Measurements from ENCODE around the gene SPG11.

The SPG11 gene

GRCh38 chr15:44663410-44664308 lies at the start of gene SPG11:
Gene SPG11 (minus strand): TSS chr15:44663662. CDS start chr15:44663647, 15 bp downstream.
- Histone ChIP-seq H3K9me3 (ENCODE audit: control insufficient read depth, insufficient read depth, low read length) (no peaks in the 10 kb centered on the region), H3K9me2 (replicated peaks; ENCODE audit: control insufficient read depth, low read length) (no peaks in the 10 kb centered on the region), H3K4me1 (ENCODE audit: control insufficient read depth, low read length) (peaks cover 33% of the 10 kb centered on the region), H4K20me1 (ENCODE audit: control insufficient read depth, insufficient read depth, low read depth, low read length) (no peaks in the 10 kb centered on the region), H3K27ac (ENCODE audit: low read depth, low read length) (peak within 1 kb of the TSS; percentile 90), H3K4me3 (ENCODE audit: low read length) (peak within 1 kb of the TSS; percentile 99), H3K36me3 (ENCODE audit: control insufficient read depth, low read length) (peaks cover 24% of the 10 kb centered on the region), H3K79me2 (ENCODE audit: control insufficient read depth, low read length) (peaks cover 29% of the 10 kb centered on the region), H3K27me3 (ENCODE audit: control insufficient read depth, low read length) (no peaks in the 10 kb centered on the region), H3K4me2 (ENCODE audit: low read length) (peak within 1 kb of the TSS; percentile 98), H3F3A (ENCODE audit: control insufficient read depth, insufficient read depth) (peaks cover 9% of the 10 kb centered on the region)
- TF ChIP-seq EZH2phosphoT487 (IDR thresholded peaks at IDR 0.05; ENCODE audit: borderline replicate concordance, low read length) (no peak), CTCF (IDR thresholded peaks at IDR 0.05; ENCODE audit: low read depth, low read length, poor library complexity, severe bottlenecking) (peak; percentile 86)

GRCh38 chr15:44712346-44713005 lies 49.0 kb upstream of the SPG11 start:
- H4K20me1 ChIP-seq (ENCODE audit: control insufficient read depth, insufficient read depth, low read depth, low read length), result peaks cover 34% of the 10 kb centered on the region; the same call in 1 of the 2 replicates
- H3F3A ChIP-seq (ENCODE audit: control insufficient read depth, insufficient read depth), result peaks cover 37% of the 10 kb centered on the region
- no peaks in the 10 kb centered on the region for H3K27me3 ChIP-seq (ENCODE audit: control insufficient read depth, low read length)
- no peaks in the 10 kb centered on the region for H3K9me3 ChIP-seq (ENCODE audit: control insufficient read depth, insufficient read depth, low read length)
- H3K36me3 ChIP-seq (ENCODE audit: control insufficient read depth, low read length), result peaks cover 61% of the 10 kb centered on the region
- peak overlapping the region; percentile 80 for H3K27ac ChIP-seq (ENCODE audit: low read depth, low read length)
- TF ChIP-seq CTCF (IDR thresholded peaks at IDR 0.05; ENCODE audit: low read depth, low read length, poor library complexity, severe bottlenecking) (no peak), EZH2phosphoT487 (IDR thresholded peaks at IDR 0.05; ENCODE audit: borderline replicate concordance, low read length) (no peak)
- no peaks in the 10 kb centered on the region for H3K9me2 ChIP-seq (replicated peaks; ENCODE audit: control insufficient read depth, low read length)
- H3K79me2 ChIP-seq (ENCODE audit: control insufficient read depth, low read length), result peaks cover 55% of the 10 kb centered on the region
- H3K4me1 ChIP-seq (ENCODE audit: control insufficient read depth, low read length), result peaks cover 56% of the 10 kb centered on the region
- peak overlapping the region; percentile 74 for H3K4me2 ChIP-seq (ENCODE audit: low read length)
- H3K4me3 ChIP-seq (ENCODE audit: low read length), result peak overlapping the region; percentile 90

GRCh38 chr15:44711743-44712345 lies 48.4 kb upstream of the SPG11 start:
- Histone ChIP-seq H4K20me1 (ENCODE audit: control insufficient read depth, insufficient read depth, low read depth, low read length) (peaks cover 34% of the 10 kb centered on the region; the same call in 1 of the 2 replicates), H3K79me2 (ENCODE audit: control insufficient read depth, low read length) (peaks cover 55% of the 10 kb centered on the region), H3K27me3 (ENCODE audit: control insufficient read depth, low read length) (no peaks in the 10 kb centered on the region), H3F3A (ENCODE audit: control insufficient read depth, insufficient read depth) (peaks cover 30% of the 10 kb centered on the region), H3K27ac (ENCODE audit: low read depth, low read length) (peak overlapping the region; percentile 80), H3K4me1 (ENCODE audit: control insufficient read depth, low read length) (peaks cover 49% of the 10 kb centered on the region), H3K4me3 (ENCODE audit: low read length) (peak overlapping the region; percentile 90), H3K9me2 (replicated peaks; ENCODE audit: control insufficient read depth, low read length) (no peaks in the 10 kb centered on the region), H3K4me2 (ENCODE audit: low read length) (peak overlapping the region; percentile 74), H3K9me3 (ENCODE audit: control insufficient read depth, insufficient read depth, low read length) (no peaks in the 10 kb centered on the region), H3K36me3 (ENCODE audit: control insufficient read depth, low read length) (peaks cover 54% of the 10 kb centered on the region)
- TF ChIP-seq EZH2phosphoT487 (IDR thresholded peaks at IDR 0.05; ENCODE audit: borderline replicate concordance, low read length), result no peak
- TF ChIP-seq CTCF (IDR thresholded peaks at IDR 0.05; ENCODE audit: low read depth, low read length, poor library complexity, severe bottlenecking), result no peak
